Ammon's horn (tissue), 1 donor: Measurements from ENCODE around the gene TRAF2.
A peak's percentile ranks its signal among the peaks of the same experiment; 100 is the strongest.
"Not testable (repeated sequence)": the region's sequence is repeated elsewhere in the genome, so short reads cannot be mapped to it uniquely, and the experiment has no call there.

ENCODE experiments used
- DNase-seq: peaks from one replicate; pipeline ENCODE4 v3.0.0-alpha.2; 2016; ENCODE audit warnings: low spot score

The TRAF2 gene

DNA sequence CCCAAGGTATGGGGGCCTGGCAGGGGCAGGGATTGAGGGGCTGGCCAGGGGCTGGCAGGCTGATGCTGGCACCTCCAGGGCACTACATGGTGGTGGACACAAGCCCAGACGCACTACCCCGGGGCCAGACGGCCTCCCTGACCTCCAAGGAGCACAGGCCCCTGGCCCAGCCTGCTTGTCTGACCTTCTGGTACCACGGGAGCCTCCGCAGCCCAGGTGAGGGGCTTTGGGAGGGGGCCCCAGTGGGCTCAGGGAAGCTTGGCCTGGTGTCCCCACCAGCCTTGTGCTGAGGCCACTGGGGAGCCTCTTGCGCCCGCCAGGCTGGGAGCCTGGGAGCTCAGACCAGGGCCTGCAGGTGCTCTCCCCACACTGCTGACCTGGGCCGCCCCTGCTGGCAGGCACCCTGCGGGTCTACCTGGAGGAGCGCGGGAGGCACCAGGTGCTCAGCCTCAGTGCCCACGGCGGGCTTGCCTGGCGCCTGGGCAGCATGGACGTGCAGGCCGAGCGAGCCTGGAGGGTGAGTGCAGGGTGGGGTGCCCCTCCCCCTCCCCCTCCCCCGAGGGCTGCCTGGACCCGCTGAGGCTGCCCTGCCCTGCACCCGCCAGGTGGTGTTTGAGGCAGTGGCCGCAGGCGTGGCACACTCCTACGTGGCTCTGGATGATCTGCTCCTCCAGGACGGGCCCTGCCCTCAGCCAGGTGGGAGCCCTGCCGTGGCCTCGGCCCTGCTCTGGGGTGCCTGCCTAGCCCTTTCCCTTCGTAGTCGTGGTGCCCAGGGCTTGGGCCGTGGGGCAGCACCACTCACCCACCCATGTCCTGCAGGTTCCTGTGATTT, 28.5 kb upstream of the TRAF2 start:
- no peak for DNase-seq

DNA sequence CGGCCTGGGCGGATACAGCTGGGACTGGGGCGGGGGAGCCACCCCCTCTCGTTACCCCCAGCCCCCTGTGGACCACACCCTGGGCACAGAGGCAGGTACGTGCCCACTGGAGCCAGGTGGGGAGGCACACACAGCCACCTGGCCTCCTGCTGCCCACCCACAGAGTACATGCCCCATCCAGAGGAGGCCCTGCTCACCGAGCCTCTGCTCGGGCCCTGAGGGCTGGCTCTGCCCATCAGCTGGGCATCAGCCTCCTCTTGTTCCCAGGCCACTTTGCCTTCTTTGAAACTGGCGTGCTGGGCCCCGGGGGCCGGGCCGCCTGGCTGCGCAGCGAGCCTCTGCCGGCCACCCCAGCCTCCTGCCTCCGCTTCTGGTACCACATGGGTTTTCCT, 27.9 kb upstream of the TRAF2 start:
- no peak for DNase-seq

DNA sequence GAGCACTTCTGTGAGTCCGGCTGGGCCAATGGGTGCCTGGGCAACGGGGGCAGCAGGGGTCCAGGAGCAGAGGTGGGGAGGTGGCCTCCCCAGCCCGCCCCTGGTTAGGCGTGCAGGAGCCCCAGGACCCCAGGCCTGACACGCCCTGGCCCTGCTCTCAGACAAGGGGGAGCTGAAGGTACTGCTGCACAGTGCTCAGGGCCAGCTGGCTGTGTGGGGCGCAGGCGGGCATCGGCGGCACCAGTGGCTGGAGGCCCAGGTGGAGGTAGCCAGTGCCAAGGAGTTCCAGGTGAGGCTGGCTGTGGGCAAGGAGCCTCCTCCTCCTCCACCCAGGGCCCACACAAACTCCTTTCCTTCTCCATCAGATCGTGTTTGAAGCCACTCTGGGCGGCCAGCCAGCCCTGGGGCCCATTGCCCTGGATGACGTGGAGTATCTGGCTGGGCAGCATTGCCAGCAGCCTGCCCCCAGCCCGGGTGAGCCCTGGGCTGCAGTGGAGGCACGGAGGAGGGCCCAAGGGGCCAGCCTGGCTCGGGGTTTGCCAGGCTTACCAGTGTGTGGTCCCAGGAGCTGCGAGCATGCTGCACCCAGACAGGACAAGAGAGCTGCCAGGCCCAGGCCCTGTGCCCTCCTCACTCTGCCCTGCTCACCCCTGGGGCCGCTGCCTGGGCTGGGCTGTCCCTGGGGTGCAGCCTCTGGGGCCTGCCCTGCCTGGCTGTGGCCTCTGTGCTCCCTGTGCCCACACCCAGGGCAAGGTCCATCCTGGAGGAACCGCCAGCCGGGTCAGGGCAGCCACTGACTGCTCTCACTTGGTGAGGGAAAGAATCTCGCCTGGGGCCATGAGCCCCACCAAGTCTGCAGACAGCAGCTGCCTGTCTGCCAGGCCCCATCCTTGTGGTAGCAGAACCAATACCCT, 27.2 kb upstream of the TRAF2 start:
- peak; percentile 72 for DNase-seq

DNA sequence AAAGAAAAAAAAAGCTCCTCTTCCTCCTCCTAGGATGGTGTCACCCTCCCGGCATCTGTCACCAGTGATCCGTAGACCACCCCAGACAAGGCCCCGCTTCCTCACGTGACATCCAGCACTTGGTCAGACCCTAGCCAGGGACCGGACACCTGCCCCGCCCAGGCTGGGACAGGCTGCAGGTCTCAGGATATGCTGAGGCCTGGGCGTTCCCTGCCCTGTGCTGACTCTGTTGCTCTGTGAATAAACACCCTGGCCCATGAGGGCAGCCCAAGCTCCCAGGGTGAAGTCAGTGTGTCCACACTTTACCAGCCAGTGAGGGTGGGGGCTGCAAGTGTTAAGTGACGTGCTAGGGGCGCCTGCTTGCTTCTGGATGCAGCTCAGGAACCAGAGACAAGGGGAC, 25.8 kb upstream of the TRAF2 start:
- DNase-seq: no peak

DNA sequence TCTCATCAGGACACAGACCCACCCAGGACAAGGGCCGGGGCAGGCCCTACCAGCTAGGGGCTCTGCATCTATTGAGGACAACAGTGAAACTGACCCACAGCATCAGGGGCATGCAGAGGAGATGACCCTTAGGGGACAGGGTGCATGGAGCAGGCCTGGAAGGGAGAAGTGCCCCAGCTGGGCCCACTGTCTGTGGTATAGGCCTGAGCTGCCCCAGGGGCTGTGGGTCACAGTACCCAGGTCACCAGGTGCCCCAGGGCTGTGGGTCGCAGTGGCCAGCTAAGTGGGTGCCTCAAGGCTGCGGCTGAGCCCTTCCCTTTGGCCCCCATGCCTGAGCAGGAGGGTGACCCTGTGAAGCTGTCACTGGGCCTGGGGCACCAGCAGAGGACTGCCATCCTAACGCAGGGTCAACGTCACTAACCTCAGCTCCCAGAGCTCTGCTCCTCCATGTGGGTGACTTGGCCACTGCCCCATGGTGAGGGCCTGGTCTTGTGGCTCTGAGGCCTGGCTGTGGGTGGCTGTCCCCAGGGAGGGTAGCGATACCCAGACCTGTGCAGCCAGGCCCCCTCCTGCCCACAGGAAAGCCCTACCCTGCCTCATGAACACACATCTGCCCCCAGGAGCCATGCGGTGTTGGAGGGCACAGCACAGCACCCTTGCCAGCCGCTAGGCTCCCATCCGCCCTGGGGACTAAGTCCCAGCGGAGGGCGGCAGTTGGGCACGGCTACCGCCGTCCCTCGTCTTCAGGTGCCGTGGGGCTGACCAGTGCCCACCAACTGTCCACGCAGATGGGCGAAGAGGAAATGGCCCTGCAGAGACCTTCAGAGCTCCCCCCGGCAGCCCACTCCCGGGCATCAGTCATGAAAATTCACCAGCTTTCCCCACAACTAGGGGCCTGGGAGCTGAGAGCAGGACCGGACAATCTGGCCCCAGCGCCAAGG, 25.1 kb upstream of the TRAF2 start:
- DNase-seq: no peak

DNA sequence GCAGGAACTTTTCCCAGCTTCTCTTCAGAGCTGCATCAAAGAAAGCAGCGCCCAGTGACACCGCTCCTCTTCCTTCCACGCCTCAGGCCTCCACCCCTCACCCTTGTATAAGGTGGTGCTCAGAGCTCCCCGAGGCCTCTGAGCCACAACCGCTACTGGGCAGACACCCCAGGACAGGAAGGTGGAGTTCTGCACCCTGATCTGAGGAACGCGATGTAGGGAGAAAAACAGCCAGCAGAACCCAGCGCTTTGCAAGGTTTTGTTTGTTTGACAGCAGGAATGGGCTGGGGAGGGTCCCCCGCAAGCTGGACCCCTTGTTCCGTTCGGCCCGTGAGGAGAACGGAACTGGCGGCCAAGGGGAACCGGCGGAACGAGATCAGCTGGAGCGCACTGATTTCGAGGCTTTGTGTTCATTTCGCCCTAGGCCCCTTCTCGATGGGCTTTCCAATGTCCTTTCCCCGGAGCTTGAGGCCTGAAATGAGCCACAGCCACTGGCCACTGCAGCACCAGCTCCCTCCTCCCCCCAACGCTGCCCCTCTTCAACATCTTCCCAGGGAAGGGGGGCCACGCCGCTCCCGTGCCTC, 24.4 kb upstream of the TRAF2 start:
- no peak for DNase-seq

DNA sequence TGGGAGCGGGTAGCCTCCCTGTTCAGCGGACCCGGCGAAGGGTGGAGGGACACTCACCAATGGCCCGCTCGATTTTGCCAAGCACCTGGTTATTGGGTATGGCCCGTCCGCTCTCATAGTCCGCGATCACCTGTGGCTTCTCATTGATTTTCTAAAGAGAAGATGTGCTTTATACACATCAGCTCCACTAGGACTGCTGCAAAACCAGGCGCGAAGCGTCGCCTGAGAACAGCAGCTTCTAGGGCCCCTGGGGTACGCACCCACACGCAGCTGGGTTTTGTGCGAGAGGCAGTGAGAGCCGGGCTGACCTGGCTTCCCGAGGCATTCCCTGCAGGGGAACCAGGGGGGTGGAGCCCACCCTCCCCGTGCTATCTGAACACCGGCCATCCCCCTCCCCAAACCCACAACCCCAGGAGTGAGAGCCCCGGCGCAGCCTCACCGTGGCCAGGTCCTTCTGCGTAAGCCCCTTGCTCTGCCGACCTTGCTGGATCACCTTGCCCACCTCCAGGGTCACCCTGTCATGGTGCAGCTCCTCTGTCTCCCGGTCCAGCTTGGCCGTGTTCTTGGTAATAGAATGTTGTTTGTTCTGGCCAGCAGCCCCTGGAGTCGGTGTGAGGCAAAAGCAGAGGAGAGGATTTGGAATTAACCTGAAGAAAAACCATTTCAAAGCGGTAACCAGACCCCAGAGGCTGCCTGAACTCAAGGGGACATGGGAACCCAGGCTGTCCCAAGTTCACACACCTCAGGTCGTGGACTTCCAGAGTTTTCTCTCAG, 23.3 kb upstream of the TRAF2 start:
- no peak for DNase-seq

DNA sequence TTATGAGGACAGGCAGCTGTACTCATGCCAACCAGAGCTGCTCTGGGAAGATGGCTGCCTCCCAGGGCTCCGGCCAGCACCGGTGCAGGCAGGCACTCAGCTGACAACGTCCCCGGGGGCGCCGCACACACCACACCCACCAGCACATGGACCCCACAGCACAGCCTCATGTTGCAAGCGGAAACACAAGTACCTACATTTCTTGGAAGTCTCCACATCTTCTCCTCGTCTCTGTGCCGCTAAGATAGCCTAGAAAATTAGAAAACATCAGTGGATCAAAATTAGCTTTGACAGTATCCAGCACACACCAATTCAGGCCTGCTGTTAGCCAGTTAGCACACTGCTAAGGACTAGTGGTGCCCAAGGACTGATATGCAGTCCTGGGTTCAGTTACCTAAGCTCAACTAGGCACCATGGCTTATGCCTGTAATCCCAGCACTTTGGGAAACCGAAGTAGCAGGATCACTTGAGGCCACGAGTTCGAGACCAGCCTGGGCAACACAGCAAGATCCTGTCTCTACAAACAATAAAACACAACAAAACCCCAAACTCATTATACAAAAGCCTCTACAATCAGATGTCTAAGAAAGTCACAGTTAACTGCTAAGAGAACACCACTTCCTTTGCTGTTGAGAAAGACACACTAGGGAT, 22.6 kb upstream of the TRAF2 start:
- DNase-seq: no peak

DNA sequence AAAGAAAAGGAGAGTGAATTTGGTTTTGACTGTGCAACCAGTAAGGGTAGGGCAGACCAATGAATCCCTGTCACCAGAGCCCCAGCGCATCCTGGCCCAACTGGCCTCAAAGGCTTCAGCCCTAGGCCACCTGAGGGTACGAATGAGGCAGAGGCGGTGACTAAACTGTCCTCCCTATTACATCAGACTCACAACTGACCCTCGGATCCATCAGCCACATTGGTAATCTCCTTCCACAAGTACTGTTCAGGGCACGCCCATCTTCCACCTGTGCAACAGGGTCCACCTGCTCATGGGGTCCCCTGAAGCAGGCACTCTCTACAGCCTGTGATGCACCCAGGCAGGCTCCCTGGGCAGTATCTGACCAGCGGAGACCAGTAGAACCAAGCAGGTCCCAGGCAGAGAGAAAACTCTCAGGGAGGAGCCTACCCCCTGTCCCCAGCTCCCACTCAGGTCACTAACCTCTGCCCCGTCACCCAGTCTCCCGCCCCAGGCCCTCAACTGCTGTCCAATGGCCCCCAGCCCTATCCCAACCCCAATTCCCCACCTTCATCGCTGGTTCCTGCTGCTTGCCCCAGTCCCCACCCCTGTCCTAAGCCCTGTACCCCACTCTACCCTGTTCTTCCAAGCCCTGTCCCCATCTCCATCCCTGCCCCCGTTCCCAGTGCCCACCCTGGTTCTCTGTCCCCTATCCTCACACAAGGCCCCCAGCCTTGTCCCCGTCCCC, 21.1 kb upstream of the TRAF2 start:
- no peak for DNase-seq

DNA sequence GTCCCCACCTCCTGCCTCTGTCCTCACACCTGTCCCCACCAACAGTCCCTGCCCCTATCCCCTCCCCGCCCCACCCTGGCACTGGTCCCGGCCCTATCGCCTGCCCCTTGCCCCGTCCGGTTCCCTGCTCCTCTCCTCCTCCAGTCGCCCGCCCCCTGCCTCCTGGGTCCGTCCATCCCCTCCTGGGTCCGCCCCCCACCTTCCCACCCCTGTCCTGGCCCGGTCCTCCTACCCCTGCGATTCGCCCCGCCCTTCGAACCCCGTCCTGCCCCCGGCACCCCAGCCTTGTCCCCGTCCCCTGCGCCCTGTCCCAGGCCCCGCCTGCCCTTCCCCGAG, 20.6 kb upstream of the TRAF2 start:
- no peak for DNase-seq

DNA sequence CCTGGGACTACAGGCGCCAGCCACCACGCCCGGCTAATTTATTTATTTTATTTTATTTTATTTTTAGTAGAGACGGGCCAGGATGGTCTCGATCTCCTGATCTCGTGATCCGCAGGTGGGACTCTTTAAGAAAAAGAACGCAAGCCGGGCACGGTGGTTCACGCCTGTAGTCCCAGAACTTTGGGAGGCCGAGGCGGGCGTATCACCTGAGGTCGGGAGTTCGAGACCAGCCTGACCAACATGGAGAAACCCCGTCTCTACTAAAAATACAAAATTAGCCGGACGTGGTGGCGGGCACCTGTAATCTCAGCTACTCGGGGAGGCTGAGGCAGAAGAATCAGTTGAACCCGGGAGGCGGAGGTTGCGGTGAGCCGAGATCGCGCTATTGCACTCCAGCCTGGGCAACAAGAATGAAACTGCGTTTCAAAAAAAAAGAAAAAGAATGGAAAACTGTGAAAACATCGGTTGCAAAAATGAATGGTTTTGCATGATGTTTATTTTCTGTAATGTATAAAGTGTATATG, 19.4 kb upstream of the TRAF2 start:
- not testable (repeated sequence) for DNase-seq

DNA sequence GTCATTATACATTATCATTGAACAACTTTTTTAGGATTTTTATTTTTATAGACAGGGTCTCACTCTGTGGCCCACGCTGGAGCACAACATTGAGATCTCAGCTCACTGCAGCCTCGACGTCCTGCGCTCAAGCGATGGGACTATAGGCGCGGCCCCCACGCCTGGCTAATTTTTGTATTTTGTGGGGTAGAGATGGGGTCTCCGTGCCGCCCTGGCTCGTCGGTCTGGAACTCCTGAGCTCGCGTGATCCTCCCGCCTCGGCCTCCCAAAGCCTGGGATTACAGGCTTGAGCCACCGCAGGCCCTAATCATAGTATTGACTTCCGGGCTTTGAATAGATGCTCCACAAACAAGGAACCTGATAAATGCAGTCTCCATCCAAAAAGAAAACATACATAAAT, 18.8 kb upstream of the TRAF2 start:
- DNase-seq: no peak

DNA sequence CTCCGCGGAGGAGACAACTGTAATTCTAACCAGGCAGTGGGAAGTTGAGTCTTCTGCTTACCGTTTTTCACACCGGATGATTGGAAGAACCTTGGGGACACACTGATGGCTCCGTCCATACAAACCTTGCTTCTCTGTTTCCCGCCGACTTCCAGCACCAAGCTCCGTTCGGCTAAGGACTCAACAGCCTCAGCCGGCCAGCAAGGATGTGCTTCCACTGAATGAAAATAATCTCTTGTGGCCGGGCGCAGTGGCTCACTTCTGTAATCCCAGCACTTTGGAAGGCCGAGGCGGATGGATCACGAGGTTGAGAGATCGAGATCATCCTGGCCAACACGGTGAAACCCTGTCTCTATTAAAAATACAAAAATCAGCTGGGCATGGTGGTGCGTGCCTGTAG, 18.4 kb upstream of the TRAF2 start:
- DNase-seq: no peak

DNA sequence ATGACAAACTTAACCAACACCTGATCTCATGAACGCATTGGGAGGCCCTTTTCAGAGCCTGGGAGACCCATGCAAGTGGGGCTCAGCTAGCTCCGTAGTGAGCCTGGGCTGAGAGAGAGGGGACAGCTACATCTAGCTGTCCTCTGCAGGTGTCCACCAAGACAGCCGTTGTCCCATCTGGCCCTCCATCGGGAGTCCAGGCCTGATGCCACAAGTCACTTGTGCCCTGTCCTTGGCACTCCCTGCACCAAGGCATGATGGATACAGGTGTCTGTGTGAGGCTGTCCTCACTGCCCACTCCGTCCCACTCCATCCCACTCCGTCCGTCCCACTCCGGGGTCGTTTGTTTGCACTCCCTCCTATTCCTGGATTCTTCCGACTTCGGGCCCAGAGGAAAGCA, 17.7 kb upstream of the TRAF2 start:
- DNase-seq: peak; percentile 1

DNA sequence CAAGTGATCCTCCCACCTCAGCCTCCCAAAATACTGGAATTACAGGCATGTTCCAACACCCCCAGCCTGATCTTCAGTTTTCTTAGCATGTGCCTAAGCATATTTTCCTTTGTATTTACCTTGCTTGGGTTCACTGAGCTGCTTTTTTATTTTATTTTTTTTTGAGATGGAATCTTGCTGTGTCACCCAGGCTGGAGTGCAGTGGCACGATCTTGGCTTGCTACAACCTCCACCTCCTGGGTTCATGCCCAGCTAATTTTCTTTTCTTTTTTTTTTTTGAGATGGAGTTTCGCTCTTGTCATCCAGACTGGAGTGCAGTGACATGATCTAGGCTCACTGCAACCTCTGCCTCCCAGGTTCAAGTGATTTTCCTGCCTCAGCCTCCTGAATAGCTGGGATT, 16.7 kb upstream of the TRAF2 start:
- DNase-seq: not testable (repeated sequence)

DNA sequence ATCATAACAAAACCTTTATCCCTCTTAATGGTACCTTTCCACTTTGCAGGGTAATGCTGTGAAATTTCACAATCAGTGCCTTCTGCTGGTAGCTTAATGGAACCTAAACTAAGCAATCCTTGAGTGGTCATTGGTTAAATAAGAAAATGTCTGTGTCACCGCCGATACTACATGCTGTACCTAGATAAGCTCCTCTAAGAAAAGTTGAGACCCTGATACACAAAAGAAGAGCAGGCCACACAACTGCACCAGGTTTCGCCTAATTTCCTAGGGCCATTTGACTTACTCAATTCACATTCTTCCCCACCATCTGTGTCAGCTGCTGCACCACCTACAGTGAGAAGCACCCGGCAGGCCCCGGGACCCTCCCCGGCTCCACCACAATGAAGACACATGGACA, 11.2 kb upstream of the TRAF2 start:
- DNase-seq: peak; percentile 0

DNA sequence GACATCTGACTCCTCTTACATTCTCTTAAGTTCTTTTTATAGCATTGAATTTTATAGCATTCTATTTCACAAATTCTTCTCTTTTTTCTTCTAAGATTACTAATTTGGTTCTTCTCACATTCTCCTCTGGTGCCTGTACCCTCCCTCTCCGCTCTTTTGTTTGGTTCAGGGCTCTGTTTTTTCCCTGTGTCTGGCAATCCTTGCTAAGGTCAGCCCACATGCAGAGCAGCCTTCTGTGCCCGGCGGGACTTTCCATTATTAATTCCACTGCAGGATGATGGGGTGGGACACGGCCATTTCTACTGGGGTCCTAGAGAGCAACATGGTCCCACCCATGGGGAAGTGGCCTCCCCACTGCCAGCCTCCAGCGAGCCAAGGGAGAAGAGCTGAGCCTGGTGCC, 9.8 kb upstream of the TRAF2 start:
- DNase-seq: no peak

DNA sequence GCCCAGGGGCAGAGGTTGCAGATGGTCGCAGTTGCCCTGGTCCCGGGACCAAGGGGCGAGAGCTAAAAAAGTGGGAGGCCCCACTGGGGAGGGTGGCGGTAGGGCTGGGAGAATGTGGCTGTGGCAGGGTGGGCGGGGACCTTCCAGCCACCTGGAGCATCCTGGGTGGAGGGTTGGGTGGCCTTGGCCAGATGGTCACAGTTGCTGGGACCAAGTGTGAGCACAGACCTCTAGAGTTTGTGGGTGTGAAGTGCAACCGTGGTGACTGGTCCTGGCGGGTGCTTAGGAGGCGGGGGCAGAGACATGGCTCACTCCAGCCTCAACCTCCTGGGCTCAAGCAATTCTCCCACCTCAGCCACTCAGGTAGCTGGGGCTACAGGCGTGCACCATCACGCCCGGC, 5.7 kb upstream of the TRAF2 start:
- no peak for DNase-seq

DNA sequence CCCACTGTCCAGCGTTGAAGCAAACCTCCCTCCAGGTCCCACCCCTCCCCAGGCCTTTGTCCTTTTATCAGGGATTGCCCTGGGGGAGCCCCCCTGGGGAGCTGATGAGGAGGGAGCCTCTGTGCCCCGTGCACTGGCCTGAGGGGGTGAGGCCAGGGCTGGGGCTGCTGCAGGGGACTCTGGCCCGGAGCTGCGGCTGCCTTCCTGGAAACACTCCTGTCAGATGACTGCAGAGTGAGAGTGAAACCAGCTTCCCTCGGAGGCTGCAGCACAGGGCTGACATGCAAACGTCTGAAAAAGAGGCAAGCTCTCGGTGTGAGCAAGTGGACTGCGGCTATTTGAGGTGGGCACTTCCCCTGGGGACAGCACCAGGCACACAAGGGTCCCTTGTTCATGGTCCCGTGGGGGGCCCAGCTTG, 4.6 kb upstream of the TRAF2 start:
- no peak for DNase-seq
